ENCODE results near the gene PLEKHG5.

GRCh38 chr1:6476483-6476882 is 15.0 kb downstream of the PLEKHG5 start:
- TF ChIP-seq CTCF (conservative IDR thresholded peaks at IDR 0.05 in 1 of 2, IDR thresholded peaks at IDR 0.05 in 1 of 2; ENCODE audit: low read depth in 1 of 2, low read length in 2 of 2) = no peak
- TF ChIP-seq EZH2 (IDR thresholded peaks at IDR 0.05; ENCODE audit: low read length, missing control alignments) = no peak
